Measurements from ENCODE around the gene DCTPP1. TPM values are rescaled to one million over a fixed set of nuclear protein-coding genes. Genes with fewer than 3 reads are reported as not detected.
A peak's percentile ranks its signal among the peaks of the same experiment; 100 is the strongest.

DCTPP1 gene
- total and polyA plus RNA-seq, 9 of the 15 experiments (the other 6 are each of a cell fraction or from before 2014, with no cell fraction given) = 45.0 to 132 (median 80.6) TPM

GRCh38 chr16:30429678-30430427, at the start of gene DCTPP1 (continued):
- TF ChIP-seq RREB1 (CRISPR knock-in tag; IDR thresholded peaks at IDR 0.05) = no peak
- TF ChIP-seq ZNF780A (CRISPR knock-in tag; IDR thresholded peaks at IDR 0.05) = no peak
- TF ChIP-seq ZNF280B (CRISPR knock-in tag; IDR thresholded peaks at IDR 0.05) = no peak
- no peak for TF ChIP-seq ZNF830 (CRISPR knock-in tag; IDR thresholded peaks at IDR 0.05)
- no peak for TF ChIP-seq KDM2B (CRISPR knock-in tag; IDR thresholded peaks at IDR 0.05)
- peak; percentile 84 for TF ChIP-seq ZBTB2 (IDR thresholded peaks at IDR 0.05)
- peak in 1 of 2 experiments; percentile 90; a peak in 3 of 4 replicates for TF ChIP-seq MAZ (CRISPR knock-in tag; conservative IDR thresholded peaks at IDR 0.05 in 1 of 2, IDR thresholded peaks at IDR 0.05 in 1 of 2)
- TF ChIP-seq RFX1 (IDR thresholded peaks at IDR 0.05) = no peak
- no peak for TF ChIP-seq RBM34 (IDR thresholded peaks at IDR 0.05; ENCODE audit: borderline replicate concordance, insufficient read depth, low read length)
- TF ChIP-seq CBX1 (IDR thresholded peaks at IDR 0.05; ENCODE audit: low read depth) = no peak
- no peak for TF ChIP-seq PML (IDR thresholded peaks at IDR 0.05; ENCODE audit: low read length)
- no peak for TF ChIP-seq HNRNPH1 (optimal IDR thresholded peaks at IDR 0.05; ENCODE audit: low read depth, low read length)
- no peak for TF ChIP-seq ZNF639 (CRISPR knock-in tag; conservative IDR thresholded peaks at IDR 0.05 in 1 of 2, IDR thresholded peaks at IDR 0.05 in 1 of 2)
- peak; percentile 49 for TF ChIP-seq SP2 (IDR thresholded peaks at IDR 0.05; ENCODE audit: extremely low read depth, low read depth, low read length, poor library complexity, severe bottlenecking)
- no peak for TF ChIP-seq STAT5B (CRISPR knock-in tag; IDR thresholded peaks at IDR 0.05)
- TF ChIP-seq RBM39 (optimal IDR thresholded peaks at IDR 0.05; ENCODE audit: low read depth, low read length) = no peak

Measured in K562 (cell line).